ENCODE measurements around the gene KCNJ10.

Gene KCNJ10

GRCh38 chr1:160069460-160070231 is at the start of gene KCNJ10:
Gene KCNJ10, minus strand, starts transcription at chr1:160070160. Its CDS starts 27,628 bp downstream, at chr1:160042532.
- in situ Hi-C loops (cut with MboI; ENCODE audit: low sequenced_read_pairs, unreplicated experiment): no loop called here
- DNase-seq (ENCODE audit: low spot score): no peak
- TF ChIP-seq CTCF (IDR thresholded peaks at IDR 0.05; ENCODE audit: borderline replicate concordance, control extremely low read depth, extremely low read depth, insufficient read depth, missing control alignments): no peak

GRCh38 chr1:160118928-160119327 is 49.0 kb upstream of the KCNJ10 start:
- in situ Hi-C loops (cut with MboI; ENCODE audit: low sequenced_read_pairs, unreplicated experiment): no loop called here
- DNase-seq (ENCODE audit: low spot score): no peak
- TF ChIP-seq CTCF (IDR thresholded peaks at IDR 0.05; ENCODE audit: borderline replicate concordance, control extremely low read depth, extremely low read depth, insufficient read depth, missing control alignments): no peak

- DNase-seq (ENCODE audit: low spot score): no peak
- no peak for TF ChIP-seq CTCF (IDR thresholded peaks at IDR 0.05; ENCODE audit: borderline replicate concordance, control extremely low read depth, extremely low read depth, insufficient read depth, missing control alignments)
- in situ Hi-C loops (cut with MboI; ENCODE audit: low sequenced_read_pairs, unreplicated experiment): no loop called here
Measured at GRCh38 chr1:160117709-160118183, 47.8 kb upstream of the KCNJ10 start.

GRCh38 chr1:160117300-160117699 is 47.3 kb upstream of the KCNJ10 start:
- no peak for TF ChIP-seq CTCF (IDR thresholded peaks at IDR 0.05; ENCODE audit: borderline replicate concordance, control extremely low read depth, extremely low read depth, insufficient read depth, missing control alignments)
- in situ Hi-C loops (cut with MboI; ENCODE audit: low sequenced_read_pairs, unreplicated experiment): no loop called here
- DNase-seq (ENCODE audit: low spot score): no peak

- in situ Hi-C loops (cut with MboI; ENCODE audit: low sequenced_read_pairs, unreplicated experiment): no loop called here
- DNase-seq (ENCODE audit: low spot score): no peak
Measured at GRCh38 chr1:160116283-160117147, 46.6 kb upstream of the KCNJ10 start.

More at GRCh38 chr1:160116283-160117147, 46.6 kb upstream of the KCNJ10 start:
- TF ChIP-seq CTCF (IDR thresholded peaks at IDR 0.05; ENCODE audit: borderline replicate concordance, control extremely low read depth, extremely low read depth, insufficient read depth, missing control alignments): no peak
